ENCODE measurements around the gene KEAP1.
"Not testable (repeated sequence)": the region's sequence is repeated elsewhere in the genome, so short reads cannot be mapped to it uniquely, and the experiment has no call there.

Gene KEAP1

DNA sequence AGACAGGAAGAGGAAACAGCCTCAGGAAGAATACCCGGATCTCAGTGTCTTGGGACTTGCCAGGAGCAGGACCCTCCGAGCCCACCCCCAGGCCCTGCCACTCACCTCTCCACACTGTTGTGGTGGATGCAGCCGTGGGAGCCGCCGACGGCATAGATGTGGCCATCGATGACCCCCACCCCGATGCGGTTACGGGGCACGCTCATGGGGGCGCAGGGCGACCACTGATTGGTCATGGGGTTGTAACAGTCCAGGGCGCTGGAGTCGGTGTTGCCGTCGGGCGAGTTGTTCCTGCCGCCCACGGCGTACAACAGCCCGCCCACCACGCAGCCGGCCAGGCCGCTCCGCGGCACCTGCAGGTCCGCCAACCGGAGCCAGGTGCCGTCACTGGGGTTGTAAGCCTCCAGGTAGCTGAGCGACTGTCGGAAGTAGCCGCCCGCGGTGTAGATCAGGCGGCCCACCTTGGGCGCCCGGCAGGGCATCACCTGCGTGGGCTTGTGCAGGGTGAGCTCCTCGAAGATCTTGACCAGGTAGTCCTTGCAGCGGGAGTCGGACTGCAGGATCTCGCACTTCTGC, 11.6 kb downstream of the KEAP1 start:
- no peak for DNase-seq

DNA sequence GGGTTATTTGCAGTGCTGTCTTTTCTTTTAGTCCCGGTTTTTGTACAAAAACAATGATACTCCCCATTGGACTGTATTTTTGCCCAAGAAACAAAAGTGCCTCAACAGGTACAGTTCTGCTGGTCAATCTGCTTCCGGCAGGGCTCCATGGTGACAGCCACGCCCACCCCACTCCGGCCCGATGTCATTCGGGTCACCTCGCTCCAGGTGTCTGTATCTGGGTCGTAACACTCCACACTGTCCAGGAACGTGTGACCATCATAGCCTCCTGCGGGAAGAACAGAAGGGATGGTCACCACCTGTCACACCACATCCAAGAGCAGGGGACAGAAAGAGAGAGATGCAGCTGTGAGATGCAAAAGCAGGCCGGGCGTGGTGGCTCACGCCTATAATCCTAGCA, 16.6 kb downstream of the KEAP1 start:
- DNase-seq: no peak

DNA sequence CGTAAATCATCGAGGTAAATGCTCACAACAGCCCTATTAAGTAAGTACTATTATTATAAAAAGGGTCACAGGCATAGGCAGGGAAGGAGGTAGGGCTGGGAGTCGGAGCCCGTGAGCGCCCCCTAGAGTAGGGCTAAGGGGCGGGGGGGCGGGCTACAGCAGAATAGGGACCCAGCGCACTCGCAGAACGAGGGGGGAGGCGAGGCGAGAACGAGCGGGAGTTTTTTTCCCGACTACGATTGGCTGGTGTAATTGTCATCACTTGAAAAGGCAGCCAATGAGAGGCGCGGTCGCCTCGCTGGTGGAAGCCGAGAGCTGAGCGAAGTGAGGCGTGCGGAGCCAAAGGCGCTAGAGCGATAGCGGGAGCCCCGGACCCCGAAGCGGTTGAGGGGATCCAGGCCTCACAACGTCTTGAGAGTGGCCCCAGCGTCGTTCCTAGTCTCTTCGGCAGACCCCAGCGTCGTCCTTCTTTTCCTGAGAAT, 24.2 kb downstream of the KEAP1 start:
- DNase-seq: peak; percentile 87

DNA sequence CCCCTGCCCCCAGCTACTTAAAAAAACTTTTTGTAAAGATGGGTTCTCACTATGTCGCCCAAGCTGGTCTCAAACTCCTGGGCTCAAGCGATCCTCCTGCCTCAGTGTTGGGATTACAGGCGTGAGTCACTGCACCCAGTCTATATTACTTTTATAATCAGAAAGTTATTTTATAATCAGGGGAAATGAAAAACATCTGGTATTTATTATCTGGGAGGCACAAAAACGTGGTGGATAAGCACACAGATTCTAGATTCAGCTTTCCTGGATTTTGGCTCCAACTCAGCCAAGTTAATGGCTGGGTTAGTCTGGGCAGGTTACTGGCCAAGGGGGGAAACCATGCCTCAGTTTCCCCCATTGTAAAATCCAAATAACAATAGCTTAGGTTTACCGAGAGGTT, 24.7 kb downstream of the KEAP1 start:
- no peak for DNase-seq

DNA sequence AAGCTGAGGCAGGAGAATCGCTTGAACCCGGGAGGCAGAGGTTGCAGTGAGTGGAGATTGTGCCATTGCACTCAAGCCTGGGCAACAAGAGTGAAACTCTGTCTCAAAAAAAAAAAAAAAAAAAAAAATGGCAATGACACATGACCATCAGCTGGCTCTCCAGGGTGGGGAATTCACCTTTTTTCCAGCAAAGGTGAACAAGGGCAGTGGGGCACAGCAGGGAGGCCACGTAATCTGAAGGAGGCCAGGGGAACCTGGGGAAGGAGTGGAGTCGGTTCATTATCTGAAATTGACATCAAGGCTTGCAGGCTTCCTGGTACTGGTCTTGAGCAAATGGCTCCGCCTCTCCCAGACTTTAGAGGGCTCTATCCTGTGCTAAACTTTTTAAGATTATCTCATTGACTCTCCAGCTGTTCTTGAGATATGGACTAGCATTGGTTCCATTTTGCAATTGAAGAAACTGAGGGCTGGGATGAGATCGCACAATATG, 28.1 kb downstream of the KEAP1 start:
- no peak for DNase-seq

DNA sequence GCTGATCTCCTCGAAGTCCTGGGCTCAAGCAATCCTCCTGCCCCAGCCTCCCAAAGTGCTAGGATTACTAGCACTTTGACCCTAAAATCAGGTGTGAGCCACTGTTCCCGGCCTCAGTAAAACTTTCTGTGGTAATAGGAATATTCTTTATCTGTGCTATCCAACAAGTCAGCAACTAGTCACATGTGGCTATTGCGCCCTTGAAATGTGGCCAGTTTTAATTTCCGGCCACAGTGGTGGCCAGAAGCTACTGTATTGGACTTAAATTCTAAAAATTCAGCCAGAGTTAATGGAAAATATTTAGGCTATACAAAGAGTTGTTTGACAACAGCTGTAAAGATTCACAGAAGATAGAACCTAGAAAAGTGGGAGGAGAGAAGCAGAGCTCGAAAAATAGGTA, 30.0 kb downstream of the KEAP1 start:
- DNase-seq: no peak

DNA sequence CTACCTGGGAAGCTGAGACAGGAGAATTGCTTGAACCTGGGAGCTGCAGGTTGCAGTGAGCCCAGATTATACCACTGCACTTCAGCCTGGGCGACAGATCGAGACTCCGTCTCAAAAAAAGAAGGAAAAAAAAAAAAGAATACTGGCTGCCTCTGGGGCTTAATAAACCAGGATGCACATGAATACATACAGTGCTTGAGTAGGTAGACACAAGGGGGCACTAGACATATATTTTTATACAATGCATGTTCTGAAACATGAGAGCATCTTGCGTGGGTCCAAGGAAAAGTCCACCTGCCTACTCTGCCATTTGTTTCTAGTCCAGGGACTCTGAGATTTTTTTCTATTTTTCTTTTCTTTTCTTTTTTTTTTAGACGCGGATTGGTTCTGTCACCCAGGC, 31.2 kb downstream of the KEAP1 start:
- DNase-seq: peak; percentile 34

DNA sequence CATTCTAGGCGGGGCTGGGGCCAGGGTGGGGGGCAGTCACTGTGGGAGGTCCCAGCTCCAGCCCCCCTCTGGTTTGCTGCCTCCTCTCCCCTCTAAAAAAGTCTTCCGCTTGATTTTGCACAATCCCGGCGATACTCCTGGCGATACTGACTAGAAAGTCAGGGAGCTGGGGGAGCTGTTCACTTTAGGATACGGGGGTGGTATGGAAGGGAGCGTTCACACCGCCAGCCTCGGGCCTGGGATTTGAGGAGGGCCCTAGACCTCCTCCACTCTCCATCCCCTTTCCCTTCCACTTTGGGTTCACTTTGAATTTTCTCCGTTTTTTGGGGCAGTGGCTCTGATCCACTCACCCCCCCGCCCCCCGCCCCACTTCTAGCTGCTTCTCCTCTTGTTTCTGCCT, 35.0 kb downstream of the KEAP1 start:
- no peak for DNase-seq

DNA sequence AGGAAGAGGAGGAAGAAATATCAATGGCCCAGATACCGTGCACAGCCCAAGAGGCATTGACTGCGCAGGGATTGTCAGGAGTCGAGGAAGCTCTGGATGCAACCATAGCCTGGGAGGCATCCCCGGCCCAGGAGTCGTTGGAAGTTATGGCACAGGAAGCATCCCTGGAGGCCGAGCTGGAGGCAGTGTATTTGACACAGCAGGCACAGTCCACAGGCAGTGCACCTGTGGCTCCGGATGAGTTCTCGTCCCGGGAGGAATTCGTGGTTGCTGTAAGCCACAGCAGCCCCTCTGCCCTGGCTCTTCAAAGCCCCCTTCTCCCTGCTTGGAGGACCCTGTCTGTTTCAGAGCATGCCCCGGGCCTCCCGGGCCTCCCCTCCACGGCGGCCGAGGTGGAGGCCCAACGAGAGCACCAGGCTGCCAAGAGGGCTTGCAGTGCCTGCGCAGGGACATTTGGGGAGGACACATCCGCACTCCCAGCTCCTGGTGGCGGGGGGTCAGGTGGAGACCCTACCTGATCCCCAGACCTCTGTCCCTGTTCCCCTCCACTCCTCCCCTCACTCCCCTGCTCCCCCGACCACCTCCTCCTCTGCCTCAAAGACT, 36.0 kb downstream of the KEAP1 start:
- DNase-seq: no peak

DNA sequence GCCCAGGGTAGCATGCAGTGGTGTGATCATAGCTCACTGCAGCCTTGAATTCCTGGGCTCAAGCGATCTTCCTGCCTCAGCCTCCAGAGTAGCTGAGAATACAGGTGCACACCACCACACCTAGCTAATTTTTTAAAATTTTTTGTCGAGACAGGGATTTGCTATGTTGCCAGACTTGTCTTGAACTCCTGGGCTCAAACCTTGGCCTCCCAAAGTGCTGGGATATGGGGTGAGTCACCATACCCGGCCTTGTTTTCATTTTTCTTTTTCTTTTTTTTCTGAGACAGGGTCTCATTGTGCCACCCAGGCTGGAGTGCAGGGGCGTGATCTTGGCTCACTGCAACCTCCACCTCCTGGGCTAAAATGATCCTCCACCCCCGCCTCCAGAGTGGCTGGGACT, 38.7 kb downstream of the KEAP1 start:
- no peak for DNase-seq

DNA sequence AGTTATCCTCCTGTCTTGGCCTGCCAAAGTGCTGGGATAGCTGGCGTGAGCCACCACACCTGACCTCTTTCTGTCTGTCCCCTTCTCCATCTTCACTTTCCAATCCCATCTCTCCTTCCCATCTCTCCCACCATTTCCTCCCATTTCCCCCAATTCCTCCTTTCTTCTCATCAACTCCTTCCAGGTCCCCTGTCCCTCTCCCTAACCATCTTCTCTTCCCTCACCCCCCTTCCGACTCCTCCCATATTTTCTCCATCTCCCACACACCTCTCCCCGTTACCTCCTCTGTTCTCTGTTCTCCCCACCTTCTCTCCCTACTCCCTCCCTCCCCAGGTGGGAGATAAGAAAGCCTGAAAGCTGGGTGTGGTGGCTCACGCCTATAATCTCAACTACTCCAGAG, 40.6 kb downstream of the KEAP1 start:
- DNase-seq: no peak

DNA sequence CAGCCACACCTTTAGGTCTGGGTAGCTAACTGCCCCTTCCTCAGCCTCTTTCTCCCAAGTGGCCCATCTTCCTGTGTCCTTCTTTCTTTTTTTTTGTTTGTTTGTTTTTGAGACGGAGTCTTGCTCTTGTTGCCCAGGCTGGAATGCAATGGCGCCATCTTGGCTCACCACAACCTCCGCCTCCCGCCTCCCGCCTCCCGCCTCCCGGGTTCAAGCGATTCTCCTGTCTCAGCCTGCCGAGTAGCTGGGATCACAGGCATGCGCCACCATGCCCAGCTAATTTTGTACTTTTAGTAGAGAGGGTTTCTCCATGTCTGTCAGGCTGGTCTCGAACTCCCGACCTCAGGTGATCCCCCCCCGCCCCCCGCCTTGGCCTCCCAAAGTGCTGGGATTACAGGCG, 41.1 kb downstream of the KEAP1 start:
- DNase-seq: not testable (repeated sequence)

DNA sequence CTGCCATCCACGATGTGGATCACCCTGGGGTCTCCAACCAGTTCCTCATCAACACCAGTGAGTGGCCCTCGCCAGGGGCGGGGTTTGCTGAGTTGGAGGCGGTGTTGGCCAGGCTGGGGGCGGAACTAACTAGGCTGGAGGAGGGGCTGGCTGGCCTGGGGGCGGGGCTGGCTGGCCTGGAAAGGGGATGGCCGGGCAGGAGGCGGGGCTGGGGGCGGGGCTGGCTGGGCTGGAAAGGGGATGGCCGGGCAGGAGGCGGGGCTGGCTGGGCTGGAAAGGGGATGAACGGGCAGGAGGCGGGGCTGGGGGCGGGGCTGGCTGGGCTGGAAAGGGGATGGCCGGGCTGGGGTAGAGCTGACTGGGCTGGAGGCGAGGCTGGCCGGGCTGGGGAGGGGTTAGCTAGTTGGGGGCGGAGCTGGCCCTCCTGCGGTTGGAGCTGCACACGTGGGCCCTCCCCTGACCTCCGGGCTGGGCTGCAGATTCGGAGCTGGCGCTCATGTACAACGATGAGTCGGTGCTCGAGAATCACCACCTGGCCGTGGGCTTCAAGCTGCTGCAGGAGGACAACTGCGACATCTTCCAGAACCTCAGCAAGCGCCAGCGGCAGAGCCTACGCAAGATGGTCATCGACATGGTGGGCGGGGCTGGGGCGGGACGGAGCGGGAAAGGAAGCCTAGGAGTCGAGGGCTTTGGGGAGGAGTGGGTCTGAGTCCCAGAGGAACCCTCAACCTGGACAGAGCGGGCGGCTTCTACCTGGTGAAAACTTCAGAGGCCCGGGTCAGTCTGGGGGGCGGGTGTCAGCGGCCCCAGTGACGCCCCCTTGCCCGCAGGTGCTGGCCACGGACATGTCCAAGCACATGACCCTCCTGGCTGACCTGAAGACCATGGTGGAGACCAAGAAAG, 41.9 kb downstream of the KEAP1 start:
- DNase-seq: peak; percentile 90

DNA sequence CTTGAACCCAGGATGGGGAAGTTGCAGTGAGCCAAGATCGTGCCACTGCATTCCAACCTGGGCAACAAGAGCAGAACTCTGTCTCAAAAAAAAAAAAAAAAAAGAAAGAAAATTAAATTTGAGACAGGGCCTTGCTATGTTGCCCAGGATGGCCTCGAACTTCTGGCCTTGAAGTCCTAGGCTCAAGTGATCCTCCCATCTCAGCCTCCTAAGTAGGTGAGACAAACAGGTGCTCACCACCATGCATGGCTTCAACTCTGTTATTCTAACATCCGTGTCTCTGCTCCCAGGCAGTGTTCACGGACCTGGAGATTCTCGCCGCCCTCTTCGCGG, 42.5 kb downstream of the KEAP1 start:
- DNase-seq: no peak

DNA sequence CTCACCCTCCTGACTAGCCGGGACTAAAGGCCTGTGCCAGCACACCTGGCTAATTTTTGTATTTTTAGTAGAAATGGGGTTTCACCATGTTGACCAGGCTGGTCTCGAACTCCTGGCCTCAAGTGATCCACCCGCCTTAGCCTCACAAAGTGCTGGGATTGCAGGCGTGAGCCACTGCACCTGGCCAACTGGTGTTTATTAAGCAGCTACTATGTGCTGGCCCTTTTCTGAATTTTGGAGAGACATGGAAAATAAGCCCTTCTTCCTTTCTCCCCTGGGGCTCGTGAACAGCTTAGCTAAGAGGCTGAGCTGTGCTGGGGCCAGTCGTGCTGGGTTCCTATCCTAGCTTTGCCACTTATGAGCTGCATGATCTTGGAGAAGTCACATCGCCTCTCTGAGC, 44.4 kb downstream of the KEAP1 start:
- not testable (repeated sequence) for DNase-seq

DNA sequence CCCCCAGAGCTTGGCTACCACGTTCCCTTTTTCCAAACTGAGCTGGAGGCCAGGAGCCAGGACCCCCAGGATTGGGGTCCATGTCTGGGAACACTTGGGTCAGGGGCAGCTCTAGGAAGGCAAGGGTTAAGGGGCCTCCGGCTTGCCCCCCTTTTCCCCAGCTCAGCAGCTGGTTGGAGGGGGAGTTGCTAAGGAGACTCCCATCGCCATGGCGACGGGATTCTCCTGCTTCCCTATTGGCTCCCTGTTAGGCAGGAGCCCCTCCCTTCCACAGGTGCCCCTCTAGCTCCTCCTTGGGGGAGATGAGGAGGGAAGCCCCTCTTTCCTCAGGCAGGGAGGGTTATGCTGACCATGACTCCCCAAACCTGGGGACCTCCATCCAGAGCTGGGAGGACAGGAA, 48.9 kb downstream of the KEAP1 start:
- no peak for DNase-seq

DNA sequence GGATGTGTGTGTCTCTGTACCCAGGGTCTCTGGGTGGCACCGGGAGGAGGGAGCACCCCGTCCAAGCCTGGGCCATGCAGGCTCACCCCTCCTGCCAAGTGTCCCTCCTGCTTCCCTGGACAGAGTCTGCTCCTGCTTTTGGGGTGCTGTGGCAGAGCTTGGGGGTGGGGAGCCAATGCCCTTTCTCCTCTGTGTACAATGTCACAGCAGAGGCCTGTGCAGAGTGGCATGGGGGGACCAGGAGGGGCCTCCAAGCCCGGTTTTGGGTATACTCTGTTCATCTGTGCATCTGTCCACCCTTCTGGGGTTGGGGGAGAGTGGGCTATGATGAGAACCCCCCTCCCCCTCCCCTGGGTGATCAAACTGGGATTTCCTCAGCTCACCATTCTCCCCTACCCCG, 49.3 kb downstream of the KEAP1 start:
- DNase-seq: no peak

DNA sequence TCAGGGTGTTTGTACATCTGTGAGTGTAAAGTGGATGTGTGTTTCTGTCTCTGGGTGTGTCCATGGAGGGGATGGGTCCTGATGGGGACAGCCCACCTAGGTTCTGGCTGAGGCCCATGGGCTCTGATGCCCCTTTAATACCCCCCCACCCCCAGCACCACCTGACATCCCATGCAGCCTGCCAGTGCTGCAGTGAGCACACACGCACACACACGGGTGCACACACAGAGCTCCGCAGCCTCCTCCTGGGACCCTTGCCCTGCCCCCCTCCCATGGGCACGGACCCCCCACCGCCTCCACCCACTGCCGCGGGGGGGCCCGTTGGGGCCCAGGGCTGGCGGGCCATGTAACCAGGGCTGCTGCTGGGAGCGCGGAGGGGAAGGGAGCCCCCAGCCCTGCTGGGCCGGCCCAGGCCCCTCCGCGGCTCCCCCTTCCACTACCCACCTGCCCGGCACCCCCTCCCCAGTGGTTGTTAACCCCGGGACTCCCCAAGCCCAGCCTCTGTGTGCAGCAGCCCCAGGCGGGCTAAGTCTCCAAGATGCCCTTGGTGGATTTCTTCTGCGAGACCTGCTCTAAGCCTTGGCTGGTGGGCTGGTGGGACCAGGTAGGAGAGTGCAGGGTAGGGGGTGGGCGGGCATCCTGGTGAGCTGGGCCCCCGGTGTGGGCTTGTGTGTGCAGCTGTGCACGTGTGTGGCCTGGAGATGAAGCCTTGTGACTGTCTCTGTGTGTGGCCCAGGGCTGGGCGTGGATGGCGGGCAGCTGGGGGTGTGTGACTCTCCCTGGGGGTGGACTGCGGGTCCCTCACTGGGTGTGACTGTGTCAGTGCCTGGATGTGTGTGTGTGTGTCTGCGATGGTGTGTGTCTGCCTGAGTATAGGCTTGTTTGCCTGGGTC, 50.2 kb downstream of the KEAP1 start:
- DNase-seq: no peak

DNA sequence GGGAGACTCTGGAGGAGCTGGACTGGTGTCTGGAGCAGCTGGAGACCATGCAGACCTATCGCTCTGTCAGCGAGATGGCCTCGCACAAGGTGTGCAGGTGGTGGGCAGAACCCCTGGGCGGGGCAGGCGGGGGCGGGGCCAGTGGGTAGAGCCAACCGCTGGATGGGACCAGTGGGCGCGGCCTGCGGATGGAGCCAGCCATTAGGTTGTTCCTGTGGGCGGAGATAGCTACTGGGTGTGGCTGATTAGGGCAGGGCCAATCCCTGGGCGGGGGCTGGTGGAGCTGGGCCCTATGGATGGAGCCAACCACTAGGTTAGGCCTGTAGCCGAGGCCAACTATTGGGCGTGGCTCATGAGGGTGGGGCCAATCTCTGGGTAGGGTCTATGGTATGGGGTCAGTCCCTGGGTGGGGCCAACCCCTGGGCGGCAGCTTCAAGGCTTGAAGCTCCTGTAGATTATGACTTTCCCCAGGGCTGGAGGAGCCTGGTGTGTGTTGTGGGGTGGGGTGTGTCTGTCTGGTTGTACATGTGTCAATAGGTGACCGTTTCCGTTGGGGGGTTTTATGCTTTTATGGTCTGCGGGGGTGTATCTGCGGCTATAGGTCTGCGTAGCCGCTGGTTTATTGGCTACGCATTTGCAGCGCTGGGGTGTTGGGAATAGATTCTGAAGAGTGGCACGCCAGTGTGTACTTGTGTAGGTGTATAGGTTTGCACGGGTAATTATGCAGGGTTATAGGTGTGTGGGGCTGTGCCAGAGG, 52.1 kb downstream of the KEAP1 start:
- peak; percentile 12 for DNase-seq

DNA sequence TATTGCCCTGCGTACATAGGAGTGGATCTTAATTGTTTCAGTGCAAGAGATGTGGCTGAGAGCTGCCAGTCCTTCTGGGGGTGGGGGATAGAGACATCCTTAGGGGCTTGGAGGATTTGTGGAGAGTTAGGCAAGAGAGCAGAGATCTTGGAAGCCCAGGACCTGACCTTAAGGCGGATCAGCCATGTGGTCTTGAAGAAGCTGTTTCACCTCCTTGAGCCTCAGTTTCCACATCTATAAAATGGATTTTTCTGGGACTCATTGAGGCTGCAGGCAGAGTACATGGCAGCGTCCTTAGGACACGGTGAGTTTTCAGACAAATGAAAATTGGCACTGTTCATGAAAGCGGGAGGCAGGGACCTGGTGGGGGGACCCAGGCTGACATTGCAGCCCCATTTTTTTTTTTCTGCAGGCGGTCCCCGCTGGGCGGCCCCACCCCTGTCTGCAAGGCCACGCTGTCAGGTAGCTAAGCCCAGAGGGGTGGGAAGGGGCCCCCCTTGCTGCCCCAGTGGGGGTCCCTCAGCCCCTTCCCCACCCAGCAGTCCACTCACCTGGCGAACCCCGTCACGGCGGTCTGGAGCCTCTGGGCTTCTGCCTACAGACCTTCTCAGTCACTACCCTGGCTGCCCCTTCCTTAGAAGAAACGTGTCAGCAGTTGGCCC, 52.8 kb downstream of the KEAP1 start:
- DNase-seq: no peak

DNA sequence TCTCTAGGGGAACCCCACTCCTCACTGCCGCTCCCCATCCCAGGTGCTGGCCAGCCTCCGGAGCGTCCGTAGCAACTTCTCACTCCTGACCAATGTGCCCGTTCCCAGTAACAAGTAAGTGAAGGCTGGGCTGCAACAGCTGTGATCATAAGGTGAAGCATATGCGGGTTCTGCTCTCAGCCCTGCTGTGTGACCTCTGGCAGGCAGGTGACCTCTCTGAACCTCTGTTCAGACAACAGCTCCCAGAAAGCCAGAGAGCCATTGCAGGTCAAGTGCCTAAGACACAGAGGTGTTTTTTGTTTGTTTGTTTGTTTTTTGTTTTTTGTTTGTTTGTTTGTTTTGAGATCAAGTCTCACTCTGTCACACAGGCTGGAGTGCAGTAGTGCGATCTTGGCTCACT, 54.1 kb downstream of the KEAP1 start:
- no peak for DNase-seq

DNA sequence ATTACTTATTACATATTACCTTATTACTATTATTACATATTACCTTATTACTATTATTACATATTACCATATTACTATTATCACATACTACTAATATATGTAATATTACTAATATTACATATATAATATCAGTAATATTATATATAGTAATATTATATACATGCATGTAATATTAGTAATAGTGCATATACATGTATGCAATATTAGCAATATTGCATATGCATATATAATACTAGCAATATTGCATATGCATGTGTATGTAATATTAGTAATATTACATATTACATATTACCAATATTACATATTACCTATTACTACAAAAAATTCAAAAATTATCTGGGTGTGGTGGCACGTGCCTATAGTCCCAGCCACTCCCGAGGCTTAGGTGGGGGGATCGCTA, 60.5 kb downstream of the KEAP1 start:
- no peak for DNase-seq
